Lower leg skin (tissue), 3 donors: ENCODE measurements around the gene BIN1.

Experiments used
- CTCF ChIP-seq, 3 donors: fragments of 450-650 bp; IDR thresholded peaks; one replicate each; pipeline ENCODE4 v1.5.1; 2016; ENCODE audit warnings: antibody characterized with exemption in 3 of 3, mild to moderate bottlenecking in 3 of 3, moderate library complexity in 2 of 3
- POLR2A ChIP-seq, 2 donors: fragments of 450-650 bp; IDR thresholded peaks; one replicate each; pipeline ENCODE4 v1.6.1; 2016 to 2017; ENCODE audit warnings: antibody characterized with exemption in 2 of 2, mild to moderate bottlenecking in 1 of 2, moderate library complexity in 1 of 2

DNA sequence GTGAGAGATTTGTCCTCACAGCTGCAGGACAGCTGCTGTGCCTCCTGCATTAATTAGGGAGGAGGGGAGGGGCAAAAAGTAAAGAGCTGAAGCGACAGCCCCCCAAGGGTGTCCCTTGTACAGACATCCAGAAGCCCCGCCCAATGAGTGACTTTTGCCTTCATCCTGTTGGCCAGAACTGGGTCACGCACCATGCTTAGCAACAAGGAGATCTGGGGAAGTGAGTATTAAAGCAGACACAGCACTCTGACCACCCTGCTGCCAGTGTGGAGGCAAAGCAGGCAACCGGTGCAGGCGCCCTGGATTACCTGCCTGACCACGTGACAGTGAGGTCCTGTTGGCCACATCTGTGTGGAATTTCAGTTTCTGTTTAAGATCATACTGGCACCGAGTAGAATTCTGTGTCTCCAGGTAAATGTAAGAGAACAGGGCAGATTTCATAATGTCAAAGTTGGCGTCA lies 21.5 kb upstream of the BIN1 start:
- TF ChIP-seq CTCF (IDR thresholded peaks at IDR 0.05) (no peak), POLR2A (IDR thresholded peaks at IDR 0.05) (no peak)
